Prostate gland (tissue), 2 donors: ENCODE results near the gene NPS.

Experiments used
- CTCF ChIP-seq, 4 experiments: fragments of 200-600 bp in 2 of 4; fragments of 450-650 bp in 2 of 4; sonication (generic) in 2 of 4; IDR thresholded peaks; 1 replicate in 3 of 4; 2 replicates in 1 of 4; pipeline ENCODE4 v1.5.1; 2016 to 2019; ENCODE audit warnings: antibody characterized with exemption in 4 of 4, mild to moderate bottlenecking in 2 of 4, moderate library complexity in 2 of 4
- POLR2AphosphoS5 ChIP-seq: sonication (generic); formaldehyde crosslinking; IDR thresholded peaks from one replicate; pipeline ENCODE4 v1.6.1; 2017; ENCODE audit warnings: antibody characterized with exemption

- TF ChIP-seq CTCF (IDR thresholded peaks at IDR 0.05) (no peak), POLR2AphosphoS5 (no peak)
Measured at GRCh38 chr10:127549009-127549408, at the start of gene NPS.
